ENCODE results near the gene PIP4K2A. TPM values are rescaled to one million over a fixed set of nuclear protein-coding genes. Genes with fewer than 3 reads are reported as not detected.

Gene PIP4K2A
- total and polyA plus RNA-seq, 2 of the 8 experiments (the other 6 are each of a cell fraction or from before 2014, with no cell fraction given): 19.0 to 60.9 TPM

DNA sequence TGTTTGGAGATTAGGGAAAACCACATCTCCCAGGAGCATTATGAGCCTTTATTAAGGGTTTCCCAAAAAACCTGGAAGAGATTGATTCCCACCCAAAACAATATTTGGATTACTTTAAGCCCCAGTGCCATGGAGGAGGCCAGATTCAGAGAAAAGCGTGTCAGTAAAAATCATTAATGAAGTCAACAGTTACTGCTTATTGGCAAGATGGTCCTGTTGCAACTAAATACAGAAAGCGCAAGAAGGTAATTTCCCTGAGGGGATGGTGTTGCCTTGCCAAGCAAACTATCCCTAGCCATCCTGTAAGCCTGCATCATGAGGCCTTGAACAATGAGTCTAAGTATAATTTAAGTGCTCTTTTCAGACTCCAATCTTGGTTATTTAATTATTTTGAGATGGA, 212.5 kb downstream of the PIP4K2A start:
- Histone ChIP-seq H3K4me3 (ENCODE audit: extremely low read depth in 1 of 4, insufficient read depth in 2 of 4, low read depth in 3 of 4, low read length in 4 of 4) (no peak overlapping the region), H2BK15ac (ENCODE audit: low read length) (no peak overlapping the region), H3K9ac (replicated peaks in 1 of 4; ENCODE audit: extremely low read depth in 1 of 4, low read depth in 3 of 4, low read length in 3 of 4) (no peak overlapping the region), H3K36me3 (ENCODE audit: control insufficient read depth in 2 of 4, insufficient read depth in 4 of 4, low read length in 3 of 4) (no peaks in the 10 kb centered on the region), H3K18ac (ENCODE audit: extremely low read depth, low read length) (no peak overlapping the region), H4K20me1 (replicated peaks in 1 of 2; ENCODE audit: control insufficient read depth in 1 of 2, insufficient read depth in 2 of 2, low read length in 2 of 2) (no peaks in the 10 kb centered on the region), H3K23ac (ENCODE audit: insufficient read length) (no peak overlapping the region), H3K4me1 (replicated peaks in 1 of 4; ENCODE audit: control insufficient read depth in 3 of 4, insufficient read depth in 4 of 4, low read length in 3 of 4) (no peaks in the 10 kb centered on the region), H2BK120ac (replicated peaks; ENCODE audit: low read depth, low read length) (no peak overlapping the region), H3K9me3 (ENCODE audit: insufficient read depth in 2 of 2, low read depth in 1 of 2, low read length in 1 of 2) (no peaks in the 10 kb centered on the region), H3K27me3 (replicated peaks in 1 of 4; ENCODE audit: control insufficient read depth in 3 of 4, extremely low read depth in 1 of 4, insufficient read depth in 3 of 4, low read length in 3 of 4) (no peaks in the 10 kb centered on the region), H3K23me2 (ENCODE audit: low read depth, low read length) (no peaks in the 10 kb centered on the region), H3K14ac (ENCODE audit: insufficient read length) (no peak overlapping the region), H3K79me2 (ENCODE audit: control insufficient read depth in 1 of 2, insufficient read depth in 2 of 2, low read length in 2 of 2) (no peaks in the 10 kb centered on the region), H2AK5ac (ENCODE audit: low read depth, low read length) (no peak overlapping the region), H3K27ac (ENCODE audit: low read depth, low read length) (no peak overlapping the region), H3K4ac (replicated peaks; ENCODE audit: insufficient read length, low read depth, low read length) (no peak overlapping the region), H3K56ac (replicated peaks; ENCODE audit: insufficient read length, low read depth, low read length) (no peak overlapping the region), H4K5ac (ENCODE audit: insufficient read length, low read depth, low read length) (no peak overlapping the region), H2BK5ac (ENCODE audit: low read depth, low read length) (no peak overlapping the region), H2BK20ac (ENCODE audit: low read length) (no peak overlapping the region), H3K4me2 (ENCODE audit: insufficient read depth in 1 of 2, low read depth in 2 of 2, low read length in 2 of 2) (no peak overlapping the region), H2AFZ (ENCODE audit: low read length) (no peak overlapping the region), H4K8ac (ENCODE audit: extremely low read depth, insufficient read depth, low read length) (no peak overlapping the region), H3K79me1 (ENCODE audit: low read depth, low read length) (no peaks in the 10 kb centered on the region), H2BK12ac (ENCODE audit: low read depth, low read length) (no peak overlapping the region), H4K91ac (replicated peaks; ENCODE audit: insufficient read length, low read length) (no peak overlapping the region)
- DNase-seq (ENCODE audit: low read depth in 1 of 2, low spot score in 2 of 2) (no peak), FAIRE-seq (no peak)
- 87% methylated on average over 2 of the region's 2 CpGs; no CpG with 5 or more reads in 1 of the 2 experiments for WGBS, 2 experiments (ENCODE audit: extremely low coverage in 1 of 2, insufficient coverage in 1 of 2, insufficient read length in 1 of 2, insufficient replicate concordance in 2 of 2, low coverage in 1 of 2, low lambda C conversion rate in 2 of 2, missing lambda C conversion rate in 1 of 2)
- CTCF ChIA-PET (ENCODE audit: partially characterized antibody): no interaction called here
- POLR2A ChIA-PET (ENCODE audit: partially characterized antibody): no interaction called here
- TF ChIP-seq MAX (IDR thresholded peaks at IDR 0.05): no peak
- no peak for TF ChIP-seq RAD21 (IDR thresholded peaks at IDR 0.05 in 1 of 2, conservative IDR thresholded peaks at IDR 0.05 in 1 of 2; ENCODE audit: low read depth in 2 of 2, low read length in 2 of 2)
- no peak for TF ChIP-seq NRF1 (IDR thresholded peaks at IDR 0.05; ENCODE audit: low read depth, low read length)
- no peak for TF ChIP-seq SUZ12 (IDR thresholded peaks at IDR 0.05; ENCODE audit: low read length)

All from H1 (cell line).